Inferior parietal cortex (tissue), 1 donor: ENCODE data around the gene AQP12A.

Experiments
- DNase-seq: peaks from one replicate; pipeline ENCODE4 v3.0.0-alpha.2; 2016; ENCODE audit errors: extremely low spot score

AQP12A gene

GRCh38 chr2:240708457-240708856 is 16.8 kb downstream of the AQP12A start:
- no peak for DNase-seq

DNA sequence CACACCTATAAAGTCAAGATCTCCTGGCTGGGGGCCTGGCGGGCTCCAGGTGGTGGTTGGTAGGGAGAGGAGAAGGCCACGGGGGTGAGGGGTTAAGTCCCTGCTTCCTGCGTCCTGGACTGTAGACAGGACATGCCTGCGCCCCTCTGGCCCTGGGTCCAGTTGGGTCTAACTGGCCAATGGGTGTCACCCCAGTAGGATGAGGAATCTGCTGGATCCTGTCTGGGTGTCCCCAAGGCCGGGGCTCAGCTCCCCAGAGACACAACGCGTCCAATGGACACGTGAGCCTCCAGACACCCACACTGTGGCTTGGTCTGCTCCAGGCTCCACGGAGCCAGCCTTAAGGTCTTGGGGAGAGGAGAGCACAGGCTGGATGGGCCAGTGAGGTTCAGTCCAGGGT is 19.6 kb downstream of the AQP12A start:
- DNase-seq = no peak

DNA sequence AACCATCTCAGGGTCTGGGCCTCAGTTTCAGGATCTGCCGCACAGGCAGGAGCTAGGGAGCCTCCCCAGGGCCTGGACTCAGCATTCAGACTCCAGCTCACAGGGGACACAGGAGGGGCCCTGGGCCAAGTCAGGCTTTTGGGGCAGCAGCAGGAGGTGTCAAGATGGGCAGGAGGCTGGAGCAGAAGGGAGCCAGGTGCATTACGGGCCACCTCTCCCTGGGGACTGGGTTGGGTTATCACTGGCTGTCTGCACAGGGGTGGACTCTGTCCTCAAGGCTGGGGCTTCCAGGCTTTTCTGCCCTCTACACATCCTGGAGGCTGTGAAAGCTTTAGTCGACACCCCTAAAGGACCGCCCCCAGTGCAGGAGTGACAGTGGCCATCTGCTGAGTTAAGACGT is 20.0 kb downstream of the AQP12A start:
- DNase-seq = no peak

DNA sequence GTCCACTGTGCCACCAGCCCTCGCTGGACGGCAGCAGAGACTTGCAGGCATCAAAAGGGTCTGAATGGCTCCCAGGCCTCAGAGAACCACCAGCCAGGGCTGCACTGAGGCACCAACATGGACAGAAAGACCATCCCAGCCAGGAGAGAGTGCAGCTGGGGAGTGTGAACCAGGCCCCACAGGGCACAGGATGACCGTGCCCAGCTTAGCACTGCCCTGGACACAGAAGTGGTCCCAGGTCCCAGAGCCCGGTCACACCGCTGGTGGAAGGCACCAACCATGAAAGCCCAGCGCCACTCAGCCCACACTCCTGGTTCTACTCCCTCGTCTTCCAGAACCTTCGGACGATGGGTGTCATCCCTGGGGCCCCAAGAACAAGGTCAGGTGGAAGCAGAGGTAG is 20.5 kb downstream of the AQP12A start:
- no peak for DNase-seq

DNA sequence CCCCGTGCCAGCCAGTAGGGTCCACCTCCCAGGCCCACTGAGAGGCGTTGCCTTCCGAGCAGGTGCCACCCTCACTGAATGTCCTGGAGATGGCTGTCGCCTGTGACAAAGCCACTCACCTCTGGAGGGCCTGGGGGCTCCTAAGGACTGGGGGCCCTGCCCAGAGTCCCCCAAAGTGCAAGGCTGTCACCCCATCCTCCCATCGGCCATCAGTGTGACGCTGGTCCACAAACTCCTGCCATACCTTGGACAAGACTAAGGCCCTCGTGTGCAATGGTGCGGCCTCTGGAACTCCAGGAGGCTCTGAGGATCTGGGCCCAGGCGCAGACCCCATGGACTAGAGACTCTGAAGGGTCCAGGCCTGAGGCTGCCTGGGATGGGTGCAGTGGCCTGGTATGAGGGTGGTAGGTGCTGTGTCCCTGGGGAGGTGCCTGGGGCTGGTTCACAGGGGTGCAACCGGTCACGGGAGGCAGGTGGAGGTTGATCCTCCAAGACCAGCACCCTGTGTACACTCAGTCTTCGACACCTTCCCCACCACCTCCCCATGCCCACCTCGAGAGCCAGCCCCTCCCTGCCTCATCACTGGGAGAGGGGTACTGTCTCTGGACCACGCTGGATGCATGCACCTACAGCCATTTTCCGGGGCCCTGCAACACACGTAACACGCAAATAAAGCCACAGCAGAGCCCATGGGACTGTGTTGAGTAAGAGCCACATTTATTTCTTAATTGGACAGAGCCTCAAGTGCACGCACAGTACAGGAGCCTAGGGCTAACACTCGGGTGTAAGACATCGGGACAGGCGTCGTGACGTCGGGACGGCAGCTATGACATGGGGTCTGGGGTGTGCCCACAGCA is 21.6 kb downstream of the AQP12A start:
- DNase-seq = no peak

- DNase-seq = no peak
Observed at GRCh38 chr2:240713928-240714746, 22.5 kb downstream of the AQP12A start.

DNA sequence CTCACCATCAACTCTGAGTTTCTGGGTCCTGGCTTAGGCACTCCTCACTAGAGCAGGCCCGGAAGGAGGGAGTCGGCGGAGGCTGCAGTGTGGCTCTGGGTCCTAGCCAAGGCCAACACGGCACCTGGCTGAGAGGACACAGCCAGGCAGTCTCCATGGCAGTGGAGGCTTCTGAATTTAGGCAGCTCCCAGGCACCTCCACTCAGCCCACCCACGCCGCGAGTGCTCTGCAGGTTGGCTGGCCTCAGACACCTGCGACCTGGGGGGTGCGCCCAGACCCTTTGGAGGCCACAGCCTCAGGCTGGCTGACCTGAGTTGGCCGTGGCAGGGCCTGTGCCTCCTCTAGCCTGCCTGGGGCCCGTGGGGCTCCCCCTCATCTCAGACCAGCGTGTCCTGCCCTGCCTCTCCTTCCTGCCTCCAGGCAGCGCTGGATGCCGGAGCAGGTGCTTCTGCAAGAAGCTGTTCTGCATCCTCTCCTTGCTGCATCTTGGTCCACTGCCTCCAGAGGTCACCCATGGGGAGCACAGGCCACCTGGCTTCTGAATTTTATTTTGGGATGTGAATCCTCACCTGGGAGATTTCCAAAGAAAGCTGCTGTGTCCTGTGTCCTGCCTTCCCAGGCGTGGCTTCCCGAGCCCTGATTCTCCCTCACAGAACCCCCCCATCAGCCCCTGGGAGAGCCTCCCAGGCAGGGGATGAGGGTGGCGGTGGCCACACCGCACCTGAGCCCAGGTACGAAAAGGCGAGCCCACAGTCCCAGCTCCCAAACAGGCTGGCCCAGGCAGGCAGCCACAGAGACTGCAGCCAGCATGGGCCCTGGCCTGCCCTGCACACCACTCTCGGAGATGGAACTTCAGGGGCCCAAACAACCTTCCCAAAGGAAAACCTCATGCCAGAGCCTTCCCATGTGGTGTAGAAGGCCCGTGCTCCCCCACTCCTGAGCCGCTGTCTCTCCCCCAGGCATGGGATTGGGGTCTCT is 23.4 kb downstream of the AQP12A start:
- no peak for DNase-seq

- DNase-seq = no peak
Observed at GRCh38 chr2:240716130-240716798, 24.6 kb downstream of the AQP12A start.

GRCh38 chr2:240717181-240717641 is 25.5 kb downstream of the AQP12A start:
- DNase-seq = no peak

GRCh38 chr2:240717681-240718581 is 26.3 kb downstream of the AQP12A start:
- no peak for DNase-seq

DNA sequence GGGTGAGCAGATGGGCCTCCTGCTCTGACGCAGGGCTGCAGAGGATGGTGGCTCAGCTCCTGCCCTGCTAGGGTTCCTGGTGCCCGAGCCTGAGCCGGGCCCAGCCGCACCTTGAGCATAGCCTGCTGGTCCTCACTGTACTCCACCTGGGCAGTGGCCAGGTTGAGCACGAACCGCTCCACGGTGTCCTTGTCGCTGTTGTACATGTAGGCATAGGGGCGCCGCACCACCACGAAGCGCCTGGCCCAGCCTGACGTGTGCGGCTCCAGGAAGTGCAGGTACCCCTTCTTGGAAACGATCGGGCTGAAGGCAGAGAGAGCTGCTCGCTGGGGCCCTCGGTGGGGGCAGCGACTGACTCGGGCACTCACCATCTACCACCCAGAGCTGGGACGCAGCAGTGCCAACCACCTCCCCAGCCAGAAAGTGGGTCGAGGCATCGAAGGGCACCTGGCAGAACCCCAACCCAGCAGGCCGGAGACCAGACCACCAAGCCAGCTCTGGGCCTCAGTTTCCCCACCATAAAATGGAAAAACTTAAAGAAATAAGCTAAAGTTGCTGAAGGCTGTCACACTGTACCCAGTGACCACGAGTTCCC is 27.3 kb downstream of the AQP12A start:
- no peak for DNase-seq

GRCh38 chr2:240719676-240720545 is 28.2 kb downstream of the AQP12A start:
- DNase-seq = no peak

DNA sequence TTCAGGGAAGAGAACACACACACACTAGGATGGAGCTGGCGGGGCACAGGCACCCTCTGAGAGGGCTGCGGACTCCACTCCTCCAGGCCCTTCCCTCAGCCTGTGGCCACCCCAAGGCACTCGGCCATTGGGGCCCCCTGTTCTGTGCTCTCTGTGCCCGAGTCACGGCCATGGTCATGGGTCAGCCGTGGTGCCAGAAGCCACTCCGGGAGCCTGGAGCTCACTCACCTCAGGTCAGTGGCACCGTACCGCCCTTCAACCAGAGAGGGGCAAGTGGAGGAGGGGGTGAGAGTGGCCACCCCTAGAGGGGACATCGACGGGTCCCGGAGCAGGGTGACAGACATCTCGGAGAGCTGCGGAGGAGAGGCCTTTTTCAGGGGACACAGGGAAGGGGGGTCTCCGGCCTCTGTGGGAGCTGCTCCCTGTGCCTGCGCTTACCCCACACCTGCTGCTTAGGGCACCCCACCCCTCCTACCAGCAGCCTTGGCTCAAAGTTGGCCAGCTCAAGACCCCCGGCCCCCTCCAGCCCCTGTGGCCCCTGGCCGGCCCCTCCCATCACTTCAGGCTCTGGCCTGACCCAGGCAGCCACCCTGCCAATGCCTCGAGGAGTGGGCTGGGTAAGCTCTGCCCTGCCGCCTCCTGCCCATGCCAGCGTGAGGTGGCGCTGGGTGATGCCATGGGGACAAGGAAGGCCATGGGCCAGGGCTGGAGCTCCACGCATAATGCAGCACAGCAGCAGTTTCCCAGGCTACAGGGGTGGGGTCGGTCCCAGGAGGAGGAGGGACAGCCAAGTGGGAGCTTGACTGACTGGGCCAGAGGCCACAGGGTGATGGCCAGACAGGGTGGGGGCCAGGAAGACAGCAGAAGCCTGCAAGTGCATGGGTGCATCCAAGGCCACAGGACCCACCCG is 29.3 kb downstream of the AQP12A start:
- no peak for DNase-seq

- DNase-seq = no peak
Observed at GRCh38 chr2:240721596-240722180, 30.0 kb downstream of the AQP12A start.

GRCh38 chr2:240722376-240722775 is 30.7 kb downstream of the AQP12A start:
- no peak for DNase-seq

DNA sequence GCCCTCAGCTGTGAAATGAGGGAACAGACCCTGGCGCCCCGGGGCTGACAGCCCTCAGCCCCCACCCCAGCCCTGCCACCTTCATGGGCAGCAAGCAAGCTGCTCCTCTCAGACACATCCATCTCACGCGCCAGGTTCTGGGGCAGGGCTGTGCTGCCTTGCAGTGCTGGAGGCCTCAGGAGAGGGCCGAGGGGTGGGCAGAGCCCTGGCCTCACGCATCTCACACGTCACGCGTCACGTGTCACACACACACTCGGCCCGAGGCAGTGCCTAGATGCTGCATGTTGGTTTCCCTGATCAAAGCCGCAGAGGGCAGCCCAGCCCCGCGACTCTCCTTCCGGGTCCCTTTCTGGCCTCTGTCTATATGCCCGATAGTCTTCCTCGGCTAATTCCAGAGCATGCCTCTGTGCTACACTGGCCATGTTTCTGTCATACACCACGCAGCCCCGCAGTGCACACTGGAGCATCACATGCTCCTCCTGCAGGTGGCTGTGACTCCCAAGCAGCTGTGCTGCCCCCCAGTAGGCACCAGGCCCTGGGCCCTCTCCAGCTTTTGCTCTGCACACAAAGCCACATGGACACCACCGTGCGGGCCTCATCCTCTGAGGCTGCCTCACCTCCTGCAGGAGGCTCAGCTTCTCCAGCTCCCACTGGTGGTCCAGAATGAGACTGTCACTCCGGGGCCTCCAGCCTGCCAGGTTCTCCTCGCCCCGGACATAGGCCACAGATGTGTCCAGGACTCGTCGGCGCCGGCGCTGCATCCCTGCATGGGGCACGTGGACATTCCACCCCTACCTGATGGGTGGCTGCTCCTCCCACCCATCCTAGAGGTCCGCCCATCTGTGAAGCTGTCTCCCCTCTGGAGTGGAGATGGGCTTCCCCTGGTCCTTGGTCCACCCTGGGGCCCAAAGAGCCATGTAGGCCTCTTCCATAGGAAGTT is 31.4 kb downstream of the AQP12A start:
- no peak for DNase-seq
